ENCODE data around the gene TBC1D3H.
"Not testable (repeated sequence)": the region's sequence is repeated elsewhere in the genome, so short reads cannot be mapped to it uniquely, and the experiment has no call there.

The TBC1D3H gene

GRCh38 chr17:36388385-36389245, at the start of gene TBC1D3H:
Gene TBC1D3H (minus strand): TSS chr17:36388435. CDS start chr17:36386895, 1,540 bp downstream.
- not testable (repeated sequence) for DNase-seq

- not testable (repeated sequence) for DNase-seq
These were observed 40.7 kb upstream of the TBC1D3H start for GRCh38 chr17:36428891-36429290.

- not testable (repeated sequence) for DNase-seq
These were observed 27.1 kb upstream of the TBC1D3H start for GRCh38 chr17:36415180-36415941.

- not testable (repeated sequence) for DNase-seq
These were observed 2.9 kb upstream of the TBC1D3H start for GRCh38 chr17:36390943-36391645.

GRCh38 chr17:36375938-36376337, 12.3 kb downstream of the TBC1D3H start:
- DNase-seq: not testable (repeated sequence)

- DNase-seq: not testable (repeated sequence)
These were observed 25.7 kb downstream of the TBC1D3H start for GRCh38 chr17:36362496-36362895.

Measured in activated CD4-positive, alpha-beta T cell treated with anti-CD3 and anti-CD28 coated beads, Interleukin-2, amount 50 U/mL, for 48 hours (primary cell).